ENCODE measurements around the gene UGGT2. TPM values are rescaled to one million over a fixed set of nuclear protein-coding genes. Genes with fewer than 3 reads are reported as not detected.

UGGT2 gene
- total and polyA plus RNA-seq, 2 donors (not counting 1 experiment from before 2014, with no cell fraction given) = 0.39 to 6.7 TPM

DNA sequence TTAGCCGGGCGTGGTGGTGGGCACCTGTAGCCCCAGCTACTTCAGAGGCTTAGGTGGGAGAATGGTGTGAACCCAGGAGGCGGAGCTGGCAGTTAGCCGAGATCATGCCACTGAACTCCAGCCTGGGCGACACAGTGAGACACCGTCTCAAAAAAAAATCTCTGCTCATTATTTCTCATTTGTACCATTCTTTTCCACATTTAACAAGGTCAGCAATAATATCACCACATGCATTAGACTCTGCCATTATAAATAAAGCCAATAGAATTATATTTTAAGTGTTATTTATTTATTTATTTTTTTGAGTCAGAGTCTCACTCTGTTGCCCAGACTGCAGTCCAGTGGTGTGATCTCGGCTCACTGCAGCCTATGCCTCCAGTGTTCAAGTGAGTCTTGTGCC, 24.2 kb downstream of the UGGT2 start:
- POLR2A ChIA-PET = no interaction called here
- ATAC-seq (ENCODE audit: low read depth) (no peak), DNase-seq (no peak)
- H3K4me1 Mint-ChIP-seq = no peaks in the 10 kb centered on the region
- TF ChIP-seq, protein P1, sequence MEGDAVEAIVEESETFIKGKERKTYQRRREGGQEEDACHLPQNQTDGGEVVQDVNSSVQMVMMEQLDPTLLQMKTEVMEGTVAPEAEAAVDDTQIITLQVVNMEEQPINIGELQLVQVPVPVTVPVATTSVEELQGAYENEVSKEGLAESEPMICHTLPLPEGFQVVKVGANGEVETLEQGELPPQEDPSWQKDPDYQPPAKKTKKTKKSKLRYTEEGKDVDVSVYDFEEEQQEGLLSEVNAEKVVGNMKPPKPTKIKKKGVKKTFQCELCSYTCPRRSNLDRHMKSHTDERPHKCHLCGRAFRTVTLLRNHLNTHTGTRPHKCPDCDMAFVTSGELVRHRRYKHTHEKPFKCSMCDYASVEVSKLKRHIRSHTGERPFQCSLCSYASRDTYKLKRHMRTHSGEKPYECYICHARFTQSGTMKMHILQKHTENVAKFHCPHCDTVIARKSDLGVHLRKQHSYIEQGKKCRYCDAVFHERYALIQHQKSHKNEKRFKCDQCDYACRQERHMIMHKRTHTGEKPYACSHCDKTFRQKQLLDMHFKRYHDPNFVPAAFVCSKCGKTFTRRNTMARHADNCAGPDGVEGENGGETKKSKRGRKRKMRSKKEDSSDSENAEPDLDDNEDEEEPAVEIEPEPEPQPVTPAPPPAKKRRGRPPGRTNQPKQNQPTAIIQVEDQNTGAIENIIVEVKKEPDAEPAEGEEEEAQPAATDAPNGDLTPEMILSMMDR (IDR thresholded peaks at IDR 0.05) = no peak
- no peak for TF ChIP-seq EZH2 (IDR thresholded peaks at IDR 0.05; ENCODE audit: borderline replicate concordance, insufficient read depth, low read depth, low read length, poor library complexity, severe bottlenecking)
- peaks cover 0 to 9% (median 4%) of the 10 kb centered on the region in 3 donors for H3K9me3 ChIP-seq (ENCODE audit: control extremely low read depth in 1 of 3, control insufficient read depth in 2 of 3, insufficient read depth in 1 of 3, low read length in 2 of 3)
- H3K4me2 ChIP-seq (replicated peaks; ENCODE audit: low read depth, low read length, poor library complexity, severe bottlenecking) = no peak overlapping the region
- no peaks in the 10 kb centered on the region for H3K4me1 ChIP-seq (ENCODE audit: control insufficient read depth in 2 of 2, insufficient read depth in 2 of 2, low read length in 2 of 2)
- no peak overlapping the region for H3K27ac Mint-ChIP-seq
- 91% methylated on average over 1 of the region's 7 CpGs for WGBS (ENCODE audit: insufficient coverage)
- no peaks in the 10 kb centered on the region for H3K9me3 Mint-ChIP-seq (ENCODE audit: insufficient read depth)
- no peak overlapping the region for H3K27ac ChIP-seq (ENCODE audit: low read length in 2 of 2)
- H2AFZ ChIP-seq (ENCODE audit: insufficient read depth, low read depth, low read length, poor library complexity, severe bottlenecking) = no peak overlapping the region
- H3K4me3 ChIP-seq (ENCODE audit: control extremely low read depth in 1 of 5, extremely low read depth in 1 of 5, insufficient read depth in 1 of 5, low read depth in 2 of 5, low read length in 4 of 5) = no peak overlapping the region
- intact Hi-C loops (cut with micrococcal nuclease) = no loop called here
- no peaks in the 10 kb centered on the region for H3K27me3 Mint-ChIP-seq
- no peaks in the 10 kb centered on the region for H3K27me3 ChIP-seq (replicated peaks in 1 of 4; ENCODE audit: control extremely low read depth in 1 of 4, control insufficient read depth in 3 of 4, insufficient read depth in 4 of 4, low read length in 3 of 4)
- H3K4me3 Mint-ChIP-seq = no peak overlapping the region
- H3K36me3 ChIP-seq (replicated peaks in 1 of 2; ENCODE audit: control extremely low read depth in 1 of 2, control insufficient read depth in 1 of 2, extremely low read depth in 1 of 2, insufficient read depth in 2 of 2, low read length in 1 of 2) = no peaks in the 10 kb centered on the region
- H3K9ac ChIP-seq (ENCODE audit: low read length) = no peak overlapping the region
- CTCF ChIA-PET = no interaction called here
- no peaks in the 10 kb centered on the region for H3K79me2 ChIP-seq (ENCODE audit: control insufficient read depth, insufficient read depth, low read length)
- H4K20me1 ChIP-seq (ENCODE audit: control insufficient read depth, insufficient read depth, low read length, poor library complexity, severe bottlenecking) = no peaks in the 10 kb centered on the region

DNA sequence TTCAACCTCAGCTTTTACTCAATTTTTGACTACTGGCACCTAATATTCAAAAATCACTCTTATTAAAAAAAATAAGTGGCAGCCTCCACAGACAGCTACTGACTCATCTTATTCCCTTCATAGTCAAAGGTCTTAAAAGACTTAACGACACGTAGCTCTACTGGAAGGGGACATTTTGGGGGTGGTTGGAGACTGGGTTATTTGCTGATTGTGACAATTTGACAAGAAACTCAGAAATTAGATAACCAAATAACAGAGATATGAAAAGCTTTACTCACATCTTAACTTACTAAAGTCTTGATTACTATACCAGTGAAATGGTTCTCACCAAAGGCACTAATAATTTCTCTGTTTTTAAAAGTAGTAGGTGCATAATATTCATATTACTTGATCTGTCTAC, 25.7 kb downstream of the UGGT2 start:
- Mint-ChIP-seq H3K27me3 (no peaks in the 10 kb centered on the region), H3K4me1 (no peaks in the 10 kb centered on the region), H3K9me3 (ENCODE audit: insufficient read depth) (no peaks in the 10 kb centered on the region), H3K4me3 (no peak overlapping the region), H3K27ac (no peak overlapping the region)
- Histone ChIP-seq H3K4me3 (ENCODE audit: control extremely low read depth in 1 of 5, extremely low read depth in 1 of 5, insufficient read depth in 1 of 5, low read depth in 2 of 5, low read length in 4 of 5) (no peak overlapping the region), H3K27ac (ENCODE audit: low read length in 2 of 2) (no peak overlapping the region), H3K79me2 (ENCODE audit: control insufficient read depth, insufficient read depth, low read length) (no peaks in the 10 kb centered on the region), H3K36me3 (replicated peaks in 1 of 2; ENCODE audit: control extremely low read depth in 1 of 2, control insufficient read depth in 1 of 2, extremely low read depth in 1 of 2, insufficient read depth in 2 of 2, low read length in 1 of 2) (no peaks in the 10 kb centered on the region), H3K9me3 (ENCODE audit: control extremely low read depth in 1 of 3, control insufficient read depth in 2 of 3, insufficient read depth in 1 of 3, low read length in 2 of 3) (no peaks in the 10 kb centered on the region), H3K9ac (ENCODE audit: low read length) (no peak overlapping the region), H3K27me3 (replicated peaks in 1 of 4; ENCODE audit: control extremely low read depth in 1 of 4, control insufficient read depth in 3 of 4, insufficient read depth in 4 of 4, low read length in 3 of 4) (no peaks in the 10 kb centered on the region), H3K4me1 (ENCODE audit: control insufficient read depth in 2 of 2, insufficient read depth in 2 of 2, low read length in 2 of 2) (no peaks in the 10 kb centered on the region), H3K4me2 (replicated peaks; ENCODE audit: low read depth, low read length, poor library complexity, severe bottlenecking) (no peak overlapping the region), H4K20me1 (ENCODE audit: control insufficient read depth, insufficient read depth, low read length, poor library complexity, severe bottlenecking) (no peaks in the 10 kb centered on the region), H2AFZ (ENCODE audit: insufficient read depth, low read depth, low read length, poor library complexity, severe bottlenecking) (no peak overlapping the region)
- ATAC-seq (ENCODE audit: low read depth) = no peak
- ChIA-PET CTCF (no interaction called here), POLR2A (no interaction called here)
- no CpG with 5 or more reads among the region's 2 CpGs for WGBS (ENCODE audit: insufficient coverage)
- intact Hi-C loops (cut with micrococcal nuclease) = no loop called here
- DNase-seq = no peak
- TF ChIP-seq EZH2 (IDR thresholded peaks at IDR 0.05; ENCODE audit: borderline replicate concordance, insufficient read depth, low read depth, low read length, poor library complexity, severe bottlenecking) = no peak
- TF ChIP-seq, protein P1 (IDR thresholded peaks at IDR 0.05) = no peak
